Measurements from ENCODE around the gene CAPRIN1.

Gene CAPRIN1, protein sequence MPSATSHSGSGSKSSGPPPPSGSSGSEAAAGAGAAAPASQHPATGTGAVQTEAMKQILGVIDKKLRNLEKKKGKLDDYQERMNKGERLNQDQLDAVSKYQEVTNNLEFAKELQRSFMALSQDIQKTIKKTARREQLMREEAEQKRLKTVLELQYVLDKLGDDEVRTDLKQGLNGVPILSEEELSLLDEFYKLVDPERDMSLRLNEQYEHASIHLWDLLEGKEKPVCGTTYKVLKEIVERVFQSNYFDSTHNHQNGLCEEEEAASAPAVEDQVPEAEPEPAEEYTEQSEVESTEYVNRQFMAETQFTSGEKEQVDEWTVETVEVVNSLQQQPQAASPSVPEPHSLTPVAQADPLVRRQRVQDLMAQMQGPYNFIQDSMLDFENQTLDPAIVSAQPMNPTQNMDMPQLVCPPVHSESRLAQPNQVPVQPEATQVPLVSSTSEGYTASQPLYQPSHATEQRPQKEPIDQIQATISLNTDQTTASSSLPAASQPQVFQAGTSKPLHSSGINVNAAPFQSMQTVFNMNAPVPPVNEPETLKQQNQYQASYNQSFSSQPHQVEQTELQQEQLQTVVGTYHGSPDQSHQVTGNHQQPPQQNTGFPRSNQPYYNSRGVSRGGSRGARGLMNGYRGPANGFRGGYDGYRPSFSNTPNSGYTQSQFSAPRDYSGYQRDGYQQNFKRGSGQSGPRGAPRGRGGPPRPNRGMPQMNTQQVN

DNA sequence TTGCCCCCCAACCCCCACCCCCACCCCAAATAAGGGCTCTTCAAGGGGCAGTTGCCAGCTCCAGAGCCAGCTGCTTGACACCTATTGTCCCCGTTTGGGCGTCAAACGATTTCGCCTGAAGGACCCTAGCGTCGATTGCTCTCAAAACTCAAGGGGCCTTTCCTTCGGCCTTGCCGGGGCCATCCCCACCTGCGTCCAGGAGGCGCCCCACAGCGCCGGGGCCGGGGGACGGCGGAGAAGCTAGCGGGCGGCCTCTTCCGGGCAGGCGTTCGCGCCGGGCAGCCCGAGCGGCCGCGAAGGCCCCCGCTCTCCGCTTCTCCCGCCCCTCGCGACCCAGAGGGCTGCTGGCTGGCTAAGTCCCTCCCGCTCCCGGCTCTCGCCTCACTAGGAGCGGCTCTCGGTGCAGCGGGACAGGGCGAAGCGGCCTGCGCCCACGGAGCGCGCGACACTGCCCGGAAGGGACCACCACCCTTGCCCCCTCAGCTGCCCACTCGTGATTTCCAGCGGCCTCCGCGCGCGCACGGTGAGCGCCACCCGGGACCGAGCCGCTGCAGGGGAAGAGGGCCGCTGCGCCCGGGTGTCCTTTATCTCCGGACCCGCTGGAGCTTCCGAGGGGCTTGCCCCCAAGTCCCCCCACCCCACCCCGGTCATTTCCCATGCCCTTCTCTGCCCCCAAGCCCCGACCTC, at the start of gene CAPRIN1:
CAPRIN1 (plus strand) TSS at position 383 of the 687 bp plus-strand sequence. CDS start 690 bp downstream, outside the sequence.
- DNase-seq (ENCODE audit: low read depth): peak; percentile 87

DNA sequence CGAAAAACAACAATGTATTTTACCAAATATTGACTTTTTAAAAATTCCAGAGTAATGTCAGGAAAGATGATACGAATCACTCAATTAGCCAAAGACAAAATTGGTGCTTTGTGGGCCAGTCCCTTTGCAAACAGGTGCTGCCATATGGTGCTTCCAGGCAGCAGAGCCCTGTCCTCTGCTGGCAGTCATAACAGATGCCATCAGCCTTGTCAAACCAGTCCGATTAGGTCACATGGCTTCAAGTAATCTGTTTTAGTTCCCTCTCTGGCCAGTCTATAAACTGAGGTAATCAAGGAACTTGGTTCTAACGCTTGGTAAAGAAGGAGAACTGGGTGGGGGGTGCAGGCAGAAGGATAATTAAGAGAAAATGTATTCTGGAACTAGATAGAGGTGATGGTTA, 49.1 kb upstream of the CAPRIN1 start:
- no peak for DNase-seq (ENCODE audit: low read depth)

DNA sequence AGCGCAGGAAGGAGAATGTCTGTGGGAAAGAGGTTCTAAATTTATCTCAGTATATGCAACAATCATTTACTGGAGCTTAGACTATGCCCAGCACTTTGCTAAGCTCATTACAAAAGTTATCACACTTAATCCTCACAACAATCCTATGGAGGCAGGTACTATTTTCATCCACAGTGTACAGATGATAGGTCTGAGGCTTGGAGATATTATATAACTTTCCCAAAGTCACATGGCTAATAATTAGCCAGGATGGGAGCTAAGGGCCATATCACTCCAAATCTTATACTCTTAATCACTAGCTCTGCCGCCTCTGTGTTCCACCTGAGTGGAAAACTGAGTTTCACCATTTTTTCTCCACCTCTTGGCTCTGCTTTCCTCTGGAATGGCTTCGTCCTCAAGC, 47.3 kb upstream of the CAPRIN1 start:
- DNase-seq (ENCODE audit: low read depth): no peak

DNA sequence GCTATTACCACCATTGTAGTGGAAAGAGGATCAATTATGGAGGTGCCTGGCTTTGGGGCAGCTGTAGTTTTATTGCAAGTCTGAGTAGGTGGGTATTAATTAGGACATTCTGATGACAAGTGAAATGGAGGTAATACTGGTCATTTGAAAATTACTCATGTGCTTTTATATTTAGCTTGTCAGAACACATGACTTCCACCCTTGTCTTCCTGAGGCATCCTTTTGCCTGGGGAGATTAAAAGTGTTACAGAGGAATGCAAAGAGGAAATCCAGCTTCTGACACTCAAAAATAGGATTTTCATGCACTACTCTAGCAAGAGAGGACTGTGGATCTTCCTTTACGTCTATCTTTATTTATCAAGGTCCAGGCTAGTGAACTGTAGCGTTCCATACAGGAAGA, 44.7 kb upstream of the CAPRIN1 start:
- DNase-seq (ENCODE audit: low read depth): no peak

DNA sequence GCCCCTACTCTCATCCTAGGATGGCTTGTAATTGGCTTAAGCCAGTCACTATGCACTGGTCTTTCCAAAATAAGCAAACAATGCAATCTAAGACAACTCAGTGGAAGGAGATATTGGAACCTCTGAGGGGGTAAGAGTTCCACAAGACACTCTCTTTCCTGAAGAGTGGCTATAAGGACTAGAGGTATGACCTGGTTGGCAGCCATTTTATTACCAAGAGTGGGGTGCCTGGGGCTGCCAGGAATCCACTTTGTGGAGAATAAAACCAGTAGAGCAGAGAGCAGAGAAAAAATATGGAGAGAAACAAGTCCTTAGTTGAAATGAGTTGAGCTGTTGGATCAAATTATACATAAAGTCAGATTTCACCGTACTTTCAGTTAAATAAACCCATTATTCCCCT, 38.8 kb upstream of the CAPRIN1 start:
- DNase-seq (ENCODE audit: low read depth): no peak

DNA sequence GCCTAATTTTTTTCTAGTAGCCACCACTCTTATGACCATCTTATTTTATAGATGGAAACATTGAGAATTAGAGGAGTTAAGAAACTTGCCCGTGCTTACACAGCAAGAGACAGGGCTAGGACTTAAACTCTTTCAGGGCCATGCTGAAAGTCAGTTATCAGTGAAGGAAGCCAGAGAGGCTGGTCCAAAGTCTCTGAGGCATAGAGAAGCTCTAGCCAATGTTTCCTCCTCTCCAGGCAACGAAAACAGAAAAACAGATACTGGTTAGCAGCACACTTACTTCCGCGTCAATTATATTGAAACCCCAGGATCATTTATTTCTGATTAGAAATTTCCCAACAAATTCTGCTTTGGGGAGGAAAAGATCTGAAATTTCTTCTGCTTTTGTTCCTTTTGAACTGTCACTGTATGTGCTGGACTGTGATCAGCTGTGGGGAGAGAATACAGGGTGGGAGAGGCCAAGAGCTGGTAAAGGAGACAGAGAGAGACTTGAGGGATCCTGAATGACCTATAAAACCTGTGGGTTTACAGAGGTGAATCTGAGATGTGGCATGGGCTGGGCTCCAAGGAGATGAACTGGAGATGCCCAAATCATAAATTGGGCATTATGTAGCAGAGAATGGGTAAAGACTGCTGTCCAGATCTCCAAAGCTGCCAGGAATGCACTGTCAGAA, 37.5 kb upstream of the CAPRIN1 start:
- no peak for DNase-seq (ENCODE audit: low read depth)

DNA sequence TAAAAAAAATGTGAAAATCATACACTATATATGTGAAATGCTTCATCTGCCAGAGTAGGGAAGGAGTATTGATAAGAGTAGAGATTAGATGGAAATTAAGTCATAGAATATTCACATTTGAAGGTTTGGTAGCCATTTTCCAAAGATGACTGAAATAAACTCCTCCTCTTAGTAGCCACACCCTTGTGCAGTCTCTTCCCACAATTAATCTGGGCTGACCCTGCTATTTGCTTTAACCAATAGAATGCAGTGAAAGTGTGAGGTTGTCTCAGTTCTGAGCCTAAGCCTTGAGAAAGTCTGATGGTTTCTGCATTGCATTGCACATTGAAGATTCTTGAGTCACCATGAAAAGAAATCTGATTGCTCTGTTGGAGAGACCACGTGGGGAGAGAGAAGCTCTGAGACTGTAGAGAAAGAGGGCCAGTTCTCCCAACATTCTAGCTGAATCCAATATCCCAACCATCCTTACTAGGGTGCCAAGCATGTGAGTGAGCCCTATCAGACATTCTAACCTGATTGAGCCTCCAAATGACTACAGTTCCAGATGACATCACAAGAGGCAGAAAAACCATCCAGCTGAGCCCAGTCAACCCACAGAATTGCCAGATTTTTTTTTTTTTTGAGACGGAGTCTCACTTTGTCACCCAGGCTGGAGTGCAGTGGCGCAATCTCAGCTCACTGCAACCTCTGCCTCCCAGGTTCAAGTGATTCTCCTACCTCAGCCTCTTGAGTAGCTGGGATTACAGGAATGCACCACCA, 29.4 kb upstream of the CAPRIN1 start:
- no peak for DNase-seq (ENCODE audit: low read depth)

DNA sequence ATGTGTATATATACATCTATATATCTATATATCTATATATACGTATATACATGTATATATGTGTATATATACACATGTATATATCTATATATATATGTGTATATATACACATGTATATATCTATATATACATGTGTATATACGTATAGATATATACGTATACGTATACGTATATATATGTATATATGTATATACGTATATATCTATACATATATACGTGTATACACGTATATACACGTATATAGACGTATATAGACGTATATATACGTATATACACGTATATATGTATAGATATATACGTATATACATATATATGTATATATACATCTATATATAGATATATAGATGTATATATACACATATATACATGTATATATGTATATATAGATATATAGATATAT, 25.1 kb upstream of the CAPRIN1 start:
- DNase-seq (ENCODE audit: low read depth): no peak

DNA sequence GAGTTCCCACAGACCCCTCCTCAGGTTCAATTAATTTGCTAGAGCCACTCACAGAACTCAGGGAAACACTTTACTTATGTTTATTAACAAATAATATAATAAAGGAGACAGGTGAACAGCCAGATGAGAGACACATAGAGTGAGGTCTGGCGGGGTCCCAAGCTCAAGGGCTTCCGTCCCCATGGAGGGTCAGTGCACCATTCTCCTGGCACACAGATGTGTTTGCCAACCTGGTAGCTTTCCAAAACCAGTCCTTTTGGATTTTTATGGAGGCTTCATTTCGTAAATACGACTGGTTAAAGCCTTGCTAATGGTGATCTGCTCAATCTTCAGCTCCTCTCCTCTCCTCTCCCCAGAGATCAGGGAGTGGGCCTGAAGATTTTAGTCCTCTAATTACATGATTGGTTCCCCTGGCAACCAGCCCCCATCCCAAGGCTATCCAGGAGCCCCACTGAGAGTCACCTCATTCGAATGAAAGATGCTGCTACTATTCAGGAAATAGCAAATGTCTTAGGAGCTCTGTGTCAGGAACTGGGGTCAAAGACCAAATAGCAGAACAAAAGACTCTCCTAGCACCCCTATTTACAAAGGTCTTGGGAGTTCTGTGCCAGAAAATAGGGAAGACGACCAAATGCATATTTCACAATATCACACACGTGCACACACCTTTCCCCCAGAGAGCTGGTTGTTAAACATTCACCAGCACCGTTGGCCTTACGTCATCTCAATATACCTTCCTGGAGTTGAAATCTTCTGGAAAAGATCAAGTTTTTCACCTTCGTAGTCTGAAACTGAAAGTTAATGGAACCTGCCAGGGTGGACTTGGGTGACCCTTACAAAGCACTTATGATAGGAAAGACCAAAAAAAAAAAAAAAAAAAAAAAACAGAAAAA, 23.8 kb upstream of the CAPRIN1 start:
- DNase-seq (ENCODE audit: low read depth): no peak

DNA sequence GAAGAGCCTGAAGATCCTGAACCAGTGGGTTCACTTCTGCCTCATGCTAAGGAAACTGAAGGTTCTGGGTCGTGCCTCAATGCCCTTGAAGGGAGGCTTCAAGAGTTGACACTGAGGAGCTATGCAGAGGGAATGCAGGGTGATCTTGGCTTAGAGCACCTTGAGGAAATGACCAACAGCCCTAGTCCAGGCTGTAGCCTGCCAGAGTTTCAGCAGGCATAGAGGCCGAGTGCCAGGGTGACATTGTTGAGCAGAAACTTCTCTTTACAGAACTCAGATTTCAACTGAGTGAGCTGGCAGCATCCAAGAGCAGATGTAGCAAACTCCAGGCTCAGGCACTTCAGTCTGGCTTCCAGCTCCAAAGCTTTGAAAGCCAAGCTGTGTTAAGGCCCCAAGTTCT, 23.1 kb upstream of the CAPRIN1 start:
- no peak for DNase-seq (ENCODE audit: low read depth)

DNA sequence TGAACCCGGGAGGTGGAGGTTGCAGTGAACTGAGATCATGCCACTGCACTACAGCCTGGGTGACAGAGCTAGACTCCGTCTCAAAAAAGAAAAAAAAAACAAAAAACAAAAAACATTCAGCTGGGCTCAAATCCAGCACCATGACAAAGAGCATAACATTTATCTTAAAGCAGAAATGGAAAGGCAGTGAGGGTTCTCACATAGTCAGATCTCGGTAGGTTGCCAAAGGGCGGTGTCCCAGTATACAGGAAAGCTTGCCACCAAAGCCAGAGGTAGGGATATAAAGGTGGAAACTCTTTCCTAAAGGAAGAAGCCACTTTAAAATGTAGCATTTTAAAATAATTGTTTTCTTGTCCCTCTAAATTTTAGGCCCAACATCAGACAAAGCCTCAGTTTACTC, 22.4 kb upstream of the CAPRIN1 start:
- DNase-seq (ENCODE audit: low read depth): no peak

DNA sequence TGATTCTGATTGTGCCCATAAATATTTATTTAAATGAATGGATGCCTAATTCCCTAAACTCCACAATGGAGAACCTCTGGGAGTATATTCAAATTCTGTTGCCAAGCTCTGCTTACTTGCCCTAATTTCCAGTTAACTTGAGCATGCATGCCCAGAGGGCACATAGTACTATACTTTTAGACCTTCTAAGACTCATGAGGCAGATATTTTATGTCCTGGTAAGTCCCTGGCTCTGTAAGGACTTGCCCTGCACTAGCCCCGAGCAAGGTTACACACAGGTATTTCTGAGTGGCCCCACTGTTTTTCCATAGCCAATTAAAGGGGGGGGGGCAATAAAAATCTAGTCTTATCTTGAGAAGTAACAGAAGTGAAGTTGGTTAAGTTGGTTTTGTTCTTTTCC, 21.1 kb upstream of the CAPRIN1 start:
- no peak for DNase-seq (ENCODE audit: low read depth)

DNA sequence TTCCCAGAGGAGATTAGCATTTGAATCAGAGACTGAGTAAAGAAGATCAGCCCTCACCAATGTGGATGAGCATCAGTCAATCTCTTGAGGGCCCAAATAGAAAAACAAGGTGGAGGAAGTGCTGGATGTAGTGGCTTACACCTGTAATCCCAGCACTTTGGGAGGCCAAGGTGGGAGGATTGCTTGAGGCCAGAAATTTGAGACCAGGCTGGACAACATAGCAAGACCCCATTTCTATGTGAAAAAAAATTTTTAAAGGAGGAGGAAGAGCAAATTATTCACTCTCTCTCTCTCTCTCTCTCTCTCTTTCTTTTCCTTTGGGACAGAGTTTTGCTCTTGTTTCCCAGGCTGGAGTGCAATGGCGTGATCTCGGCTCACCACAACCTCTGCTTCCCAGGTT, 18.1 kb upstream of the CAPRIN1 start:
- DNase-seq (ENCODE audit: low read depth): no peak

DNA sequence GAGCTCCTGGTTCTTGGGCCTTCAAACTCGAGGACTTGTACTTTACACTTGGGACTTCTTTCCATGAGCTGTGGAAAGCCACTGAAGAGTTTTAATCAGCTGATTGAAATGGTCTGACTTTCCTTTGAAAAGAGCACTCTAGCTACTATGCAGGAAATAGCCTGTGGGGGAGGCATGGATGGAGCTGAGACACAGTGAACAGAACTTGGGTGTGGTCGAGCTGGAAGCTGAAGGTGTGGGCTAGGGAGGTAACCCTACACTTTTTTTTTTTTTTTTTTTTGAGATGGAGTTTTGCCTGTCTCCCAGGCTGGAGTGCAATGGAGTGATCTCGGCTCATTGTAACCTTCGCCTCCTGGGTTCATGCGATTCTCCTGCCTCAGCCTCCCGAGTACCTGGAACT, 17.5 kb upstream of the CAPRIN1 start:
- DNase-seq (ENCODE audit: low read depth): no peak

DNA sequence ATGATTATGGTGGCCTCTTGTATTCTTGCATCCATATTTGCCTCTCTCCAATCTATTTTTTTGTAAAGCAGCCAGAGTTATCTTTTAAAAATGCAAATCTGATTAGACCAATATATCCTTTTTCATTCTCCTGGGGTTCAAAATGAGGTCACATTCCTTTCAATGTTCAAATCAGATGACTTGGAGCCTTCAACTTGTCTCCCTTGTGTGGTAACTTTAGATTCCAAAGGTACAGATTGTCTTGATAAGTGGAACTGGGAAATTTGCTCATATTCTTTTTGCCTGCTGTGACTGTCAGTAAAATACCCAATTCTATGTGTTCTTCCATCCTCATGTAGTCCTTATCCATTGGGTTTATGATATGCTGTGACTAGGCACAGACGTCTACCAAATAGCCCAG, 15.1 kb upstream of the CAPRIN1 start:
- peak; percentile 79 for DNase-seq (ENCODE audit: low read depth)

DNA sequence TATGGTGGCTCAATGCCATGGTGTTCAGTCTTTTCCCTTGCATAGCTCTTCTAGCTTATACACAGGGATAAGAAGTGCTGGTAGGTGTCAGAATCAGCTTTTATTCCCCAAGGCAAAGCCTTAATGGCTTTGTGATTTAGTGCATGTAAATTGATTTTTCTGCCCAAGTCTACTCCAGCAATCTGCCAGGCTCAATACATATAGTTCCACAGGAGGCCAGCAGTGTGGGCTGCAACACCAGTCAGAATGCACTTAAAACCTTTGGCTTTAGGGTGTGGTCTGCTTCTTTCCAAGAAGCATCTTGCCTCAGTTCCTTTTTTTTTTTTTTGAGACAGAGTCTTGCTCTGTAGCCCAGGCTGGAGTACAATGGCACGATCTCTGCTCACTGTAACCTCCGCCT, 14.5 kb upstream of the CAPRIN1 start:
- DNase-seq (ENCODE audit: low read depth): no peak

DNA sequence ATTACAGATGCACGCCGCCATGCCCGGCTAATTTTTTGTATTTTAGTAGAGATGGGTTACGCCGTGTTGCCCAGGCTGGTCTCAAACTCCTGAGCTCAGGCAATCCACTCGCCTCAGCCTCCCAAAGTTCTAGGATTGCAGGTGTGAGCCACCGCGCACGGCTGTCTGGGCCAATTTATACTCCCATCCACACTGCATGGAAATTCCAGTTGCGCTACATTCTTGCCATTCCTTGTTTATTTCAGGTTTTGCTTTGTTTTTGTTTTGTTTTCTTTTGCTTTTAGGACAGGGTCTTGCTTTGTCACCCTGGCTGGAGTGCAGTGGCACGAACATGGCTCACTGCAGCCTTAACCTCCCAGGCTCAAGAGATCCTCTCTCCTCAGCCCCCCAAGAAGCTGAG, 11.0 kb upstream of the CAPRIN1 start:
- DNase-seq (ENCODE audit: low read depth): no peak

DNA sequence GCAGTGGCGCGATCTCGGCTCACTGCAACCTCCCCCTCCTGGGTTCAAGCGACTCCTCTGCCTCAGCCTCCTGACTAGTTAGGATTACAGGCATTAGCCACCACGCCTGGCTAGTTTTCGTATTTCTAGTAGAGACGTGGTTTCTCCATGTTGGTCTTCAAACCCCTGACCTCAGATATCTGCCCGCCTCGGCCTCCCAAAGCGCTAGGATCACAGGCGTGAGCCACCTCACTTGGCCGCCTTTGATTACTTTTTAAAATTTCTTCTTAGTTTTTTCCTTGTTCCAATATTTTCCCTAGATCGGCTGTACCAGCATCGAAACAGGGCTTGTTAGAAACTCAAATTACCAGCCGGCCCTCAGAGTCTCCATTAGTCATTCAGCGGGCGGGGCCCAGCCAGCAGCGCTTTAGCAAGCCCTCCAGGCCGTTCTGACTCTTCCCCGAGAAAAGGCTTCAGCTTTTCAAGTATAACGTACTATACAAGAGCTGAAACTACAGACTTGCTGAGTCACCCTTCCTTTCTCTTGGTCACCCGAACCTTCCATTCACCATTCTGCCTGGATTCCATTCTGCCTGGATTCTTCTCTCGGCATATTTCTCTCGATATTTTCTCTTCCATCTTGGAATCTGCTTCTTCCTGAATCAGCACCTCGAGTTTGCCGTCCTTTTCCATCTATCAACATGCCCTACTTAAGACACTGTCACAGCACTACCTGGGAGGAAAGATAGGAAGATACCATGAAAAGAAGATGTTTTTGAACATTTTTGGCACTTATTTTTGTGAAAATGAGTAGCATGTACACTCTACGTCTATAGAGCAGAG, 6.7 kb upstream of the CAPRIN1 start:
- DNase-seq (ENCODE audit: low read depth): peak; percentile 95

DNA sequence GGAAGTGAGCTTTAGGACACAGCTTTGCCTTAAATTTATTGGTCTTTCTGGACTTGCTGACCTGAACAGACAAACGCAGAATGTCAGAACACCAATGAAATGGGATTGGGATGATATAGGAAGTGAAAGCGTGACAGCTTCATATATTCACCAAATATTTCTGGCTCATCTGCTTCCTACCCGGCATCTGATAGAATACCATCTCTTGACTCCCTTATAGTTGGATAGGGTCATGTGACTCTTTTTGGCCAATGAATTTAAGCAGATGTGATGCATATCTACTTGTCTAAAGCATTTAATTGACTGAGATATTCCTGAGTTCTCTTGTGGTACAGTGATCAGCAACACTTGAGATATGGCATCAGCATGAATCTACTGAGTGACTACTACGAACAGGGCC, 2.5 kb upstream of the CAPRIN1 start:
- no peak for DNase-seq (ENCODE audit: low read depth)

All from iris pigment epithelial cell (primary cell).